CD4-positive, alpha-beta T cell treated with Interleukin-12 subunit alpha and Interleukin-12 subunit beta, for 1 hour (primary cell): Measurements from ENCODE around the gene STYK1.
"Not testable (repeated sequence)": the region's sequence is repeated elsewhere in the genome, so short reads cannot be mapped to it uniquely, and the experiment has no call there.

Experiments
- DNase-seq: peaks from one replicate; pipeline ENCODE4 v3.0.0-alpha.2; 2020

Gene STYK1

DNA sequence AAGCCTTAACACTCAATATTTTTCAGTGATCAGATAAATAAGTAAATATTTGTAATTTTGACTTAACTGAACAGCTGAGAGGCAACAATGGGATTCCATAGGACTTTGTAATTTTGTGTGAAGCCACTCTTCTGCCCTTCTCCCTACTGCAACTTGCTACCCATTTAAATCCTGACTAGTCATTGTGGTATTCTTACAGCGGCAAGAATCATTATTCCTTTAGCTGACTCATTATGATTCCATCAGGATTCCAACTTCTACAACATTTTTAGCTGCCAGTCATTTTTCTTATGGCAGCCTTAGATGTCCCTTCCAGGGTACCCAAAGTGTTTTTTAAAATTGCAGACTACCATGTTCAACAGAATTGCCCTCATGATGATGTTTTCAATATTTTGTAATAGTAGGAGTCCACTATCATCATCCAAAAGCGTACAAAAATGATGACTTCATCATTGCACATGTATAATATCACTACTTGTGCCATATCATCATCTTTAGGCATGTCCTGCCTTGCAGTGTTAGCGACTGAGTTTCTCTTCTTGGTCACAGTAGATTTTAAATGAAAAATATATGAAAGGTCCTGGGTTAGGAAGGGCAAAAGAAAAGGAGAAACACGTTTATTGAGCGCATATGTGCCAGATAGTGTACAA, 55.4 kb downstream of the STYK1 start:
- DNase-seq: no peak

- DNase-seq: no peak
Observed at GRCh38 chr12:10617863-10618262, 56.0 kb downstream of the STYK1 start.

GRCh38 chr12:10615532-10615931, 58.3 kb downstream of the STYK1 start:
- no peak for DNase-seq

- no peak for DNase-seq
Observed at GRCh38 chr12:10614056-10614370, 59.8 kb downstream of the STYK1 start.

DNA sequence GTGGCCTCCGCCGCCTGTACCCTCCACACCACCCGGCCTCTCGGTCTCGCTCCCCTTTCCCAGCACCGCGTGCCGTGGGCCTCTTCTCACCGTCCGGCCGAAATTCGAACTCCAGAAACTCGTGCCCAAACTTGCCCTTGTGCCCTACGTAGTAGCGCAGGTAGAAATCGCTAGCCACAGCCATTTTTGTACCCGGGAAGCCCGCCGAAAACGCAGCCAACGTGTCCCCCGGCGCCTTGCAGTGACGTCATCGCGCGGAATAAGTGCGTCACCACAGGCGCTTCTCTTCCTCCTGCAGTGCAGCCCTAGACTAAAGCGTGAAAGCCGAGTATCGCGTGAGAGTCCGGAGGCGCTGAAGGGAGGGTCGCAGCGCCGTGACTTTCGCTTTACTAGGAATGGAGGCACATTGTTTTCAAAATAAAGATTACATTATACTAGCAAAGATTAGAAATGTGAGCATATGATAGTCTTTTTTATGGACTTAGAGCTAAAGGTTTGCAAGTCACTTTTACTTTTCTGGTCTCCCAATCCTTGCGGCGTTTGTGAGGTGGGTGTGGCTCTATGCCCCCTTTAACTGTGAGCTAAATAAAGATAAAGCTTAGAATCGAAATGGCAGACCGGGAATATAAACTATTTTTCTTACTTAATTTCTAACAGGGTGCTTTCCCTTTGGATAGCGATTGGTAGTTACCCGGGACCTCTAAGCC, 60.4 kb downstream of the STYK1 start, which contains the start of gene MAGOHB:
Gene MAGOHB, minus strand, starts transcription at position 261 of the 707 bp plus-strand sequence. Its CDS starts 77 bp downstream, at position 184.
- peak; percentile 98 for DNase-seq

GRCh38 chr12:10612984-10613348, 60.9 kb downstream of the STYK1 start:
- no peak for DNase-seq

GRCh38 chr12:10612110-10612509, 61.7 kb downstream of the STYK1 start:
- DNase-seq: no peak

DNA sequence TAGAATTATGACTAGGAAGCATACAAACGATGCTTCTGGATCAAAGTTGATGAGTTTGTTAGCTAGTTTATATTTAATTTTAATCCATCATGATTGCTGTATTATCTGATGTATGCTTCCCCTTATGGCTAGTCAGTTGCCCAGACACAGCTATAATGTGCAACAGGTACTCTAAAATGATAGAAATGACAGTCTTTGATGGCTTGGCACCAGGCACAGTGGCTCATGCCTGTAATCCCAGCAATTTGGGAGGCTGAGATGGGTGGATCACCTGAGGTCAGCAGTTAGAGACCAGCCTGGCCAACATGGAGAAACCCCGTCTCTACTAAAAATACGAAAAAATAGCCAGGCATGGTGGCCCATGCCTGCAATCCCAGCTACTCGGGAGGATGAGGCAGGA, 62.6 kb downstream of the STYK1 start:
- DNase-seq: not testable (repeated sequence)

GRCh38 chr12:10610188-10610587, 63.7 kb downstream of the STYK1 start:
- DNase-seq: no peak

GRCh38 chr12:10607885-10608458, 65.9 kb downstream of the STYK1 start:
- DNase-seq: no peak

GRCh38 chr12:10601860-10602259, 72.0 kb downstream of the STYK1 start:
- DNase-seq: no peak

- DNase-seq: no peak
Observed at GRCh38 chr12:10600988-10601387, 72.9 kb downstream of the STYK1 start.

GRCh38 chr12:10595881-10596280, 78.0 kb downstream of the STYK1 start:
- DNase-seq: no peak

GRCh38 chr12:10590966-10591365, 82.9 kb downstream of the STYK1 start:
- no peak for DNase-seq

DNA sequence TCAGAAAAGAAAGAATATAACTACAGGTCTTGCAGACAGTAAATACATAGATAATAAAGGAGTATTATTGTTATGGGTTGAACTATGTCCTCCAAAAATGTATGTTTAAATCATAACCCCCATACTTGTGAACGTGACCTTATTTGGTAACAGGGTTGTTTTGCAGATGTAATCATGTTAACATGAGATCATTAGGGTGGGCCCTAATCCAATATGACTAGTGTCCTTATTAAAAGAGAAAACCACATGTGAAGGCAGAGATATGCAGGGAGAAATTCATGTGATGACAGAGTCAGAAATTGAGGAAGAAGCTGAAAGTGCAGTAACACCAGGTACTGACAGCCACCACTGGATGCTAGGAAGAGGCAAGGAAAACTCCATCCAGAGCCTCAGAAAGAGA, 89.4 kb downstream of the STYK1 start:
- DNase-seq: no peak

- DNase-seq: no peak
Observed at GRCh38 chr12:10582704-10583103, 91.1 kb downstream of the STYK1 start.

- DNase-seq: not testable (repeated sequence)
Observed at GRCh38 chr12:10582133-10582532, 91.7 kb downstream of the STYK1 start.

- no peak for DNase-seq
Observed at GRCh38 chr12:10574307-10574706, 99.5 kb downstream of the STYK1 start.

- not testable (repeated sequence) for DNase-seq
Observed at GRCh38 chr12:10572021-10572490, 101.8 kb downstream of the STYK1 start.

- DNase-seq: no peak
Observed at GRCh38 chr12:10571141-10571540, 102.7 kb downstream of the STYK1 start.
